NCI-H510A (cell line): ENCODE results near the gene VKORC1L1.
"Not testable (repeated sequence)": the region's sequence is repeated elsewhere in the genome, so short reads cannot be mapped to it uniquely, and the experiment has no call there.

Experiments
- DNase-seq: peaks from one replicate; lab custom pipeline; 2025; lab: John Stamatoyannopoulos, UW

VKORC1L1 gene

DNA sequence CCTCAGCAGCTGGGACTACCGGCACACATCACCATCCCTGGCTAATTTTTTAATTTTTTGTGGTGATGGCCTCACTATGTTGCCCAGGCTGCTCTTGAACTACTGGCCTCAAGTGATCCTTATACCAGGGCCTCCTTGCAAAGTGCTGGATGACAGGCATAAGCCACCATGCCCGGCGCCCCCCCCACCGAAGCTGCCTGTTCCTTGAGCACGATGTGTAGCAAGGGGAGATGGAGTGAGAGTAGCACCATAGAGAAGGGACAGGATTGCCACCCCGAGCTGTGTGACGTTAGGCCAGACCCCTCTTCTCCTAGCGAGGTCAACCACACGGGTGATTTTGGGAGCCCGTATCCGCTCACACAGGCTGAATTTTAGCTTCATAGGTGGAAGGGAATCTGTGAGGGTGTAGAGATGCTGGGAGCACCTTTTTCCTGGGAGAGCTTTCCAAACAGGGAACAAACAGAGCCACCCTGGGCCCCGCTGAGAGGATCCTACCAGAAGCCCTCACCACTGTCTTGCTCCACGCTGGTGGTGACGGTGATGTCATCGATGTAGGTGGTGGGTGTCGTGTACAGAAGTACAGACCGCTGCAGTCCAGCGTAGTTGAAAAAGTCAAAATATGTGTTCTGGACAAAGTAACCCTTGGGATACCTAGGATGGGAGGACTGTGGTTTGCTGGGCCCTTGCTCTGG, 106.2 kb downstream of the VKORC1L1 start:
- no peak for DNase-seq

DNA sequence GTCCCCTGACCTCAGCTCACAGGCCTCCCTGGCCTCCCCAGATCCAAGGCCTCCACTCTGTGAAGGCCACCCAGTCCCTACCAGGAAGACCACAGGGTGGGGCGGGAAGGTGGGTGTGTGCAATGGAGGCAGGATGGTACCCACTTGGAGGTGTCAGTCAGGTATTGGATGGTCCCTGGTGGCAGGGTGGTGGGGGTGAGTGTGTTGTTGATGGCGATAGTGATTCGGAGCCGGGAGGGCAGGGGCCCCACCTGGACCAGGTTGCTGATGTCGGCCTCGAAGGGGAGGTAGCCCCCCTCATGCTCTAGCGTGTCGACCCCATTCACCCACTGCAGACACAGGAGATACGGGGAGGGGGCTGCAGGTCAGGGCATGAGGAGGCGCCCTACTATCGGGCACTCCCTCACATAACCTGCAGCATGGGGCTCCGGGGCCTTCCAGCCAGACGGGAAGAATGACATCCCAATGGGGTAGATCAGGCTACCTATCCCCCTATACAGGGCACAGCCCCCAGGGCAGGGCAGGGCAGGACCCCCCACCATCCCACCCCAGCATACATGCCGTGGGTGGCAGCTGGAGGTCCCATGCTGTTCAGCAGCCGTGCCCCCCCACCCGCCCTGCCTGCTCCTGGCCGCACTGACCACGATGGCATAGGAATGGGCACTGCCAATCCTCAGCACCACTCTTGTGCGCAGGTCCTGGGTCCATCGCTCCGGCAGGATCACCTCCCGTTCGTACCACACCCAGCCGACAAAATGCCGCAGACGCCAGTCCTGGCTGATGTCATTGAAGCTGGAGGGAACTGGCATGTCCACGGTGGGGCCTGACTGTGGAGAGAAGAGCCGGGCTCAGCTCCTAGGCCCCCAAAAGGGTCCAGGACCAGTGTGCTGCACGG, 107.0 kb downstream of the VKORC1L1 start:
- no peak for DNase-seq

DNA sequence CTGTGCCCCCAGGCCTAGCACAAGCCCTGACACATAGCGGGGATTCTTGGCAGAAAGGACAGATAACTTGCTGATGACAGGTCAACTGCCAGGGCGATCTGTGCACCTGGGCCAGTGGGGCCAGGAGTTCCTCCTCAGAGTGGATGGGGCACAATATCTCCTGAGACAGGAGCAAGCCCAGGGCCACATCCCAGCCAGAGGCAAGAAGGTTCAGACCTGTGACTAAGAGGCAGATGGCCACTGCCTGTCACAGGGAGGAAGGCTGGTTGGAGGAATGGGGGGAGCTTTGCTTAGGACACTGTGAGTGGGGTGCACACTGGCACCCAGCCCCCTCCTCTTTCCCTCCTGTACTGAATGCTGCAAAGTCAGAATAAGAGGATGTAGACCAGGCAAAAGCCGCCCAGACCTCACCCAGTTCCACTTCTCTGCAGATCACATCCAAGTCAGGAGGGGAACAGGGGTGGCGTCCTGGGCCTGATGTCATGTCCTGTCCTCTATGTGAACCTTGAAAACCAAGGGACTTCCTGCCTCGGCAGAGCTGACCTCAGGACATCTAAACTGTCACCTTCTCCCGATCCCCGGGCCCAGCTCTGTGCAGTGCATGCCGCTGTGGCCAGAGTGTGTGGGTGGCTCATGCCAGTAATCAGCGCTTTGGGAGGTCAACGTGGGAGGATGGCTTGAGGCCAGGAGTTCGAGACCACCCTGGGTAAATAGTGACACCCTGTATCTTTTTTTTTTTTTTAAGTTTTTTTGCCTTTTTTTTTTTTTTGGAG, 107.8 kb downstream of the VKORC1L1 start:
- DNase-seq, result no peak

DNA sequence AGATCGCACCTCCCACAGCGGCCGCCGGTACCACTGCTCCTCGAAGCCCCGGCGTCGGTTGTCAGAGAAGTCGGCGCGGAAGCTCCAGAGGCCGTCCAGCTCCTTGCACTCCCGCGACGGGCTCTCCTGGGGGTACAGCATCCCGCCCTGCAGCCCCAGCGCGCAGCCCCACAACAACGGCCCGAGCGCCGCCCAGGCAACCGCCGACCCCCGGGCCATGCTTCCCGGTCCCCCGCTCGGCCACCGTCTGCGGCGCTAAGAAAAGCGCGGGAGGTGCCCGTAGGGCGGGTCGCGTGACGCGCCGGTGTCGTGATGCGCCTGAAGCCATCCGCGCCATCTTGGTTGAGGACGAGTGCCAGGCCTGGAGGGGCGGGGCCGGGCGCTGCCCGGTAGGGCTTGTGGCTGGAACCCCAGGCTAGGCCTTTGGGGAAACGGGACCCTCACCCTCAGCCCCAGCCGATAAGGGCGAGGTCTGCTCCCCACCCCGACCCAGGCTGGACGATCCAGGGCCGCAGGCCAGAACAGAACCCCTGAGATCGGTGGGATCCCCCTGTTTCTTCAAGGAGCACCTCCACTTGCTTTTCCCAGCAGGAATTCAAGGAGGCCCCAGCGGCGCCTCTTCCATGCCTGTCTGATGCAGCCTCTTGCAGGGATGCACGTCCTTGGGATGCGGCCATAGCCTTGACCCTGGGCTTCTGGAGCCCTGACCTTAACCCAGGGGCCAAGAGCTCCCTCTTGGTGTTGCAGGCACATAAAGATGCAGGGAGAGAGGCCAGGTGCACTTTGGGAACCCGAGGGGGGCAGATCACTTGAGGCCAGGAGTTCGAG, 109.3 kb downstream of the VKORC1L1 start, which contains the start of gene GUSB:
Gene GUSB (minus strand): TSS at position 249 of the 828 bp plus-strand sequence. CDS start 30 bp downstream, at position 219.
- peak; percentile 82 for DNase-seq

GRCh38 chr7:65983965-65984658, 111.2 kb downstream of the VKORC1L1 start:
- no peak for DNase-seq

DNA sequence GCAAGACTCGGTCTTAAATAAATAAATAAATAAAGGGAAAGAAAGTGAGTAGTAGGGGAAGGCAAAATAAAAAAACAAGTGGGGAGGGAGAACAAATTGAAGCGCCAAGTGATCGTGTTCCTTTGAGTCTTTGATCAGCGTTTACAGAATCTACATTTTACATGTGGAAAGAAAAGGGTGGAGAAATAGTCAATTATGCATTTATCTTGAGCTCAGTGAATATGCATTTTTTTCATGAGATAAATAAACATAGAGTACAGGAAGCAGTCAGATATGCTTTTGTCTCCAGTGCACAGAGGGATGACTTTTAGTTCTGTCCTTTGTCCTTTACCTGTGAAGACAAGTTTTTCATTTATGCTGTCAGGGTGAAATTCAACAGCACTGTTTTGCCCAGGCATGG, 115.2 kb downstream of the VKORC1L1 start:
- DNase-seq, result no peak

GRCh38 chr7:65988503-65988902, 115.6 kb downstream of the VKORC1L1 start:
- not testable (repeated sequence) for DNase-seq

DNA sequence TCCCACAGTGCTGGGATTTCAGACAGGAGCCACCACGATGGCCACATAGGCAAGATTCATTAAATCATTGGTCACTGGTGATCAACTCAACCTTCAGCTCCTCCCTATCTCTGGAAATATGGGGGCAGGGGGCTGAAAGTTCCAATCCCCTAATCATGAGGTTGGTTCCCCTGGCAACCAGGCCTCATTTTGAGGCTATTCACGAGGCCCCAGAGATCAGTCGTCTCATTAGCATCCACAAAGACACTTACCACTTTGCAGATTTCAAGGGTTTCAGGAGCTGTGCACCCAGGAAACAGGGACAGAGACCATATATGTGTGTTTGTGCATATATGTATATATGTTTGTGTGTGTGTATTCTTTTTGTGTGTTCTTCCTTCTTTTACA, 116.8 kb downstream of the VKORC1L1 start:
- DNase-seq, result no peak

DNA sequence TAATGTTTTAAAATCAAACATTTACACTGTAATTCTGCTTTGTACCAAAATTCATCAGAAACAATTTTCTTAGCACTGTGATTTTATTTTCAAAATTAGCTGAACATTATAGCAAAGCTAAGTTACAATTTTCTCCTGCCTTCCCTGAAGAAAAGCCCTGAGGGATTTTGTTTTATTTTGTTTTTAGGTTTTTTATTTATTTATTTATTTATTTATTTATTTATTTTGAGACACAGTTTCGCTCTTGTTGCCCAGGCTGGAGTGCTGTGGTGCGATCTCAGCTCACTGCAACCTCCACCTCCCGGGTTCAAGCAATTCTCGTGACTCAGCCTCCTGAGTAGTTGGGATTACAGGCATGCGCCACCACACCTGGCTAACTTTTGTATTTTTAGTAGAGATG, 119.0 kb downstream of the VKORC1L1 start:
- DNase-seq, result not testable (repeated sequence)

- DNase-seq, result no peak
Measured at GRCh38 chr7:65992526-65992925, 119.7 kb downstream of the VKORC1L1 start.

- not testable (repeated sequence) for DNase-seq
Measured at GRCh38 chr7:65994984-65995383, 122.1 kb downstream of the VKORC1L1 start.

- not testable (repeated sequence) for DNase-seq
Measured at GRCh38 chr7:66000823-66001417, 128.0 kb downstream of the VKORC1L1 start.

GRCh38 chr7:66005115-66005671, 132.3 kb downstream of the VKORC1L1 start:
- DNase-seq, result not testable (repeated sequence)

GRCh38 chr7:66007232-66007631, 134.4 kb downstream of the VKORC1L1 start:
- DNase-seq, result no peak
